DMS153 treated with DMSO at 0.1 percent for 48 hours (cell line): ENCODE data around the gene FSD1L.

Source experiments
- DNase-seq: peaks from one replicate; lab custom pipeline; 2025; ENCODE audit not compliant: unreplicated experiment; lab: John Stamatoyannopoulos, UW

The FSD1L gene

DNA sequence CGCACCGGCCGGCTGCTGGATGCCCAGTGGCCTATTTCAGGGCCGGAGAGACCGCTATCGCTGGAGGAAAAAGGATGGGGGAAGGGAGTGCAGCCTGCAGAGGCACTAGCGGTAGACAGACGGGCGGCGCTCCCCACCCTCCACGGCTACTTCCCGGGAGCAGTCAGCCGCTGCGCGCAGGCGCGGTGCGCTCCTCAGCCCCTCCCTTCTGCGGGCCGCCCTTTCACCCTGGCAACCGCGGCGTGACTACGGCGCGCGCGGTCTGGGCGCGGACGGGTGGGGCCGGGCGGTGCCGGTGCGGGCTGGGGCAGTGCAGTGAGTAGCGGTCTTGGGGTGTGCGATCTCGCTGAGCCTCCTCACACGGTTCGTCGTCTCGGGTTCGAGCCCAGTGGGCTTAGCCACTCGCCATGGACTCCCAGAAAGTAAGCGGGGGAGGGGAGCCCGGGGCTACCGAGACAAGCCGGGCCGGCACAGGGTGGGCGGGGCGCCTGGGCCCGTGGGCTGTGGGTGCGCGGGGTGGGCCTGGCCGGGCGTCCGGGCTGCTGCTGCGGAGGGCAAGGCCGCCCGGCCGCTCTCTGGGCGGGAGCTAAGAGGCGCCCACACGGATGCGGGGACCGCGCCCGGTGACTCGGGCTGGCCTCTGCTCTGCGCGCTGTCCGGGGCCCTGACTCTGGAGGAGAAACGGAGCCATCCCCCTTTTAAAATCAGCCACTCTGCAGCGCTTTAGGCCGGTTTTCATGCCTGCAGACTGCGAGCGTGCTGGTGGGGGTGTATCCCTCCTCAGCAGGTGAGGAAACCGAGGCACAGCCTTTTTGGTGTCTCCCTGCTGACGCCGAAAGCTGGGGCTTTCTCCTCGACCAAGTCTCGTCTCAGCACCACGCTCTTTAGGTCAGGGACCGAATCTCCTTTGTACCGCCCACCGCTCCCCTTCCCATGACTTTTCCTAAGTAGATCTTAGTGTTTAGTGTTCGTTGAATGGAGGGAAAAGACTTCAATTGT lies at the start of gene FSD1L:
Gene FSD1L (plus strand): TSS at position 221 of the 999 bp plus-strand sequence. CDS start 187 bp downstream, at position 408.
- peak; percentile 92 for DNase-seq

- DNase-seq, result no peak
Observed at GRCh38 chr9:105399117-105399516, 48.7 kb upstream of the FSD1L start.

GRCh38 chr9:105401651-105402050 lies 46.2 kb upstream of the FSD1L start:
- DNase-seq, result no peak

- DNase-seq, result no peak
Observed at GRCh38 chr9:105403552-105404248, 44.1 kb upstream of the FSD1L start.

DNA sequence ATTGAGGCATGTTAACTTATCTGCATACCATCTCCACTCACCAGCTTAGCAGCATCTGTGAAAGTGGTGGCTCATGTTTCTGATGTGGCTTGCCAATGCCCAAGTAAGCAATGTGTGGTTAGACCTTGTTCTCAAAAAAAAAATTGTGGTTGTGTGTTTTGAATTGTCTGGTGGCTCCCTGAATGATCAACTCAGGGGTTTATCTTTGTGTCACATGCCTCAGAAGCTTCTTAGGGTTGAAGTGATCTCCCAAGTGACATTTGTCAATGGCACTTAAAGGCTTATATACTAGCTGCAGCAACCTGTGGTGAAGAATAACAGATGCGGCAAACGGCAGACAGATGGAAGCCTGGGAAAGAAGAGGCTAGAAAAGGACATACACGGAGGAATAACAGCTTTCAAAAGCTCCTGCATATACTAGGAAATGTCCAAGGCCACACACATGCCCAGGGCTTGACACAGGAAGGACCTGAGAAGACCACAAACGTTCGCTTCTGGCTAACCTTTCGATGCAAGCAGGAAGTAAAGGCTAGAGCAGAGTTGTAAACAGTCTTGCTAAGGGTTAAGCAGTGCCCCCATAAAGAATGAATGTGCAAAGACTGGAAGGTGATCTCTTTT lies 42.2 kb upstream of the FSD1L start:
- DNase-seq, result no peak

DNA sequence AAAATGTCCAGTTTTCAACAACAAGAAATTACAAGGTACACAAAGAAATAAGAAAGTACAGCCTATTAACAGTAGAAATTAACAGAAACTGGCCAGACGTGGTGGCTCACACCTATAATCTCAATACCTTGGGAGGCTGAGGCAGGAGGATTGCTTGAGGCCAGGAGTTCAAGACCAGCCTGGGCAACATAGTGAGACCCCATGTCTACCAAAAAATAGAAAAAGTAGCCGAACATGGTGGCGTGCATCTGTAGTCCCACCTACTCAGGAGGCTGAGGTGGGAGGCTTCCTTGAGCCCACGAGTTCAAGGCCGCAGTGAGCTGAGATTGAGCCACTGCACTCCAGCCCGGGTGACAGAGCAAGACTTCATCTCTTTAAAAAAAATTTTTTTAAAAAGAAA lies 41.5 kb upstream of the FSD1L start:
- DNase-seq, result no peak

DNA sequence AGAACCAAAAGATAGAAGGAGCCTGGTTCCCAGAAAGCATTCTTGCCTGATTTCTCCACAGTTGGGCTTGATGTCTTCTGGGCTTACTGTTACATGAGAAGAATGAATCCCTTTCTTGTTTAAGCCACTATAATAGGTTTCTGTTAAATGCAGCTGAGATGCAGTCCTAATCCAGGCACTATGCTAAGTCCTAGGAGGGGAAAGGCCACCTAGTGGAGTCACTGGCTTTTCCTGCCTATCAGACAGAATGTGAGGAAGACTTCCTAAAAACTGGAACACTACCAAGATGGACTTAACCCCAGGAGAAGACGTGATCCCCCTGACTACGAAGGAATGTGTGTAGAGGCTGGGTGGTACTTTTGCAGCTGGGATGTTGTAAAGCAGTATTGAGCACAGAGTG lies 34.3 kb upstream of the FSD1L start:
- no peak for DNase-seq

DNA sequence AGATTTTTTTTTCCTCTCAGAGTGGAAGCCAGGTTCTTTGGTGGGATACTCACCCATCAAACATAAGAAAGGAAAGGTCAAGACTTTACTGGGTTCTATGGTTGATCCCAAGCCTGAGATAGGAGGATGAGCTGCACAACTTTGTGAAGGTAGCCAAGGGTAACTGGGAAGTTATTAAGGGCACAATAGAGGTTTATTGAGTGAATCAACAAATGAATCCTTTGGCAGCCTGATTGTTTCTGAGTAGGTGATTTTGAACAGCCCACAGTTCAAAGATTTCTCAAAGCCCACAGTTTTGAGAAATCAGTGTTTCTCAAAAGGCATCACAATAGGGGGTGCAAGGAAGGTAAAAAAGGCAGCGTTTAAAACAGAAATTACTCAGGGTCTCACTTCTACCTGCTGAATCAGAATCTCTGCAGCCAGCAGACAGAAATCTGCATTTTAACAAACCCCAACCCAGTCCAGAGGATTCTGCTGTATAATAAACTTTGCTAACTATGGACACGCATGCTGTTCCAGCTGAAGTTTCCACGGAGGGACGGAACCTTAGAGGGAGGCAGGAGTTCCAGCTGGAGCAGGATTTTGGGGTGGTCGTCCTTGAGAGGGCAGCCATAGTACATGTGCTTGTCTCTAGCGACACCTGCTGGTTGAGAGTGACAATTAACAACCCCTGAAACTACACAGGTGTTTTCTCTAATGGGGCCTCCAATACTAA lies 32.7 kb upstream of the FSD1L start:
- peak; percentile 47 for DNase-seq

DNA sequence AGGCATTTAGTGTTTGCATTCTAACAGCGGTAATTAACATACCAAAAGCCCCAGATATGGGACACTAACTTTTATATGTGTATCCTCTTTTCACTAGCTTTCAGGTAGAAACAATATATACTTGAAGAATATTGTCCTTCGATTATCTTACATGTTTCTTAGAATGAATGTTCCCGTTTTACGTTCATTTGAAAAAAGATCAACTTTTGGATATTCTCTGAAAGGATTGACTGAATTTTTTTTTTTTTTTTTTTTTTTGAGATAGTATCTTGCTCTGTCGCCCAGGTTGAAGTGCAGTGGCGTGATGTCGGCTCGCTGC lies 32.2 kb upstream of the FSD1L start:
- DNase-seq, result no peak

GRCh38 chr9:105416840-105417239 lies 31.0 kb upstream of the FSD1L start:
- DNase-seq, result no peak

- DNase-seq, result no peak
Observed at GRCh38 chr9:105418588-105419500, 29.0 kb upstream of the FSD1L start.

- DNase-seq, result no peak
Observed at GRCh38 chr9:105419816-105420597, 27.8 kb upstream of the FSD1L start.

DNA sequence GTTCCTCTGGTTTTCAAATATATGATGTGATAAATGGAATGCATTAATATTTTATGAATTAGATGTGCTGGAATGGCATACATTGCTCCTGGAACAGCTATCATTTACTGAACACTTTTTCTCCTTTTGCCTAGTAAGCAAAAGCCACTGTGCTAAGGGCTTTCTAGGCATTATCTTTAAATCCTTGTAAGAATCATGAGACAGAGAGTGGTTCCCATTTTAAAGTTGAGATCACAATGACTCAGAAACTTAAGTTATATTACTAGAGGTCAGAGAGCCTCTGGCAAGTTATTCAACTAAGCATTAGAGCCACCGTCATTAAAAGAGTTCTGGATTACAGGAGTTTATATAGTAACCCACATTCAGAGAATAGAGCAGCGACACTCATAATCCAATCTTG lies 26.7 kb upstream of the FSD1L start:
- DNase-seq, result no peak

GRCh38 chr9:105421864-105422263 lies 26.0 kb upstream of the FSD1L start:
- DNase-seq, result no peak

DNA sequence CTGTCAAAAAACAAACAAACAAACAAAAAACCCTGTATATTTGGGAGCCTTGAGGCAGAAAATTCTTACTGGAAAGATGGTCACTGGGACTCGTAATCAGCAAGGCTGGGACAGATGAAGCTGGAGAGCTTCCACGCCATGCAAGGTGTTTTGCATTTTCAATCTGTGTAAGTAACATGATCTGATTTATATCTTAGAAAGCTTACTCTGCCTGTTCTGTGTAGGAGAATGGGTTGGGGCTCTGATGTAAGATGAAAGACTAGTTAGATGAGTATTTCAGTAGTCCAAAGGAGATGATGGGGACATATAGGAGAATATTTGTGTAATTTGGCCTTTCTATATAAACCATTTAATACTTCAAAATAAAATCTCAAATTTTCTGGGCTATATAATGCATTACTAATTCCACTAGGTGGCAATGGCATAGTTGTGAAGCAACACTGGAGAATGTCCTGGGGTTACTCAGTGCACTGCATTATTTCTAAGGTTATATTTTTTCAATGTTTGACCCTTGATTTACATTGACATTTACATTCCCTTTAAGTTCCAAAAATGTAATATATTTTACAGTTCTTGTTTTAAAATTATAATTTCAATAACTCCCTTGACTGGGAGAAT lies 21.9 kb upstream of the FSD1L start:
- DNase-seq, result peak; percentile 2

DNA sequence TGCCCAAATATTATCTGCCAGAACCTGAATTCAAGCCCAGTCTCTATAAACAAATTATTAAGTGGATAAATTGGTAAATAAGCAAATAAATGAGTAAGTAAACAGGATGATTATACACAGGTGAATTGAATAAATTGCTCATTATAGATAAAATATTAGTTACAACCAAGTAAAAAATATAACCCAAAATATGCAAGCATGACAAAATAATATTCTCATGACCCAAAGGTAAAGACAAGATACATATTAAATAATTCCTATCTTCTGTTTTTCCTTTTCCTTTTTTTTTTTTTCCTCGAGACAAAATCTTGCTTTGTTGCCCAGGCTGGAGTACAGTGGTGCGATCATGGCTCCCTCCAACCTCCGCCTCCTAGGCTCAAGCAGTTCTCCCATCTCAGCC lies 21.2 kb upstream of the FSD1L start:
- no peak for DNase-seq

GRCh38 chr9:105431424-105432246 lies 16.2 kb upstream of the FSD1L start:
- no peak for DNase-seq

DNA sequence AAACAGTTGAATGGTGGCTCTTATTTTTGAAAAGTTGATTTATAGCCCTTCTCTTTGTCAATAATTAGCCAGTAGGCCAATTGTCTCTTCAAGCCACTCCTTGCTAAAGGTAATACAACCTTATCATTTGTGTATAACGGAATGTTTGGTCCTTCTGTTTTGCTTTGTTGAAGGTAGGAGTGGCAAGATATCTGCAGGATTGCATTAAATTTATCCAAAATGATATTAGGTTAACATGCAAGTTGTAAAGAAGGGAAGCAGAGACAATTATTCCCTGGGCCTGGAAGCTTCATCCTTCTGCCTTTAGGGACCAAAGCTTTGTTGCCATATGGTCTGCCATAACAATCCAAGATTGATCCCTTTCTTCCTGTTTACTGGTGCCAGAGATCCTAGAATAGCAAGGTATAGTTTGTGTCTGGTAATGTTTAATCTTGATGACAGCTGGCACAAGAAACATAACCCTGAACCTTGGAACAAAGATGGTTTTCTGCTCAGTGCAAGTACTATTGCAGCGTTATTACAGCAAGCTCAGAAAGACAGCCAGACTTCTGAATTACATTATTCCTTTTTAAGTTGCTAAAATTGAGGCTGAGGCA lies 15.5 kb upstream of the FSD1L start:
- DNase-seq, result no peak
